GM18873 (cell line): Measurements from ENCODE around the gene TCN2.

Experiments used
- ATAC-seq: cut with Tn5 transposase; IDR thresholded peaks from one replicate; pipeline ENCODE4 v1.9.1; 2021; ENCODE audit warnings: mild to moderate bottlenecking, moderate library complexity, moderate number of reproducible peaks; ENCODE audit not compliant: unreplicated experiment, low FRiP score

The TCN2 gene

GRCh38 chr22:30640361-30640760, 33.4 kb downstream of the TCN2 start:
- no peak for ATAC-seq

GRCh38 chr22:30640839-30641430, 34.0 kb downstream of the TCN2 start:
- ATAC-seq: no peak

GRCh38 chr22:30643055-30643875, 36.3 kb downstream of the TCN2 start:
- no peak for ATAC-seq

- no peak for ATAC-seq
Measured at GRCh38 chr22:30646518-30647160, 39.7 kb downstream of the TCN2 start.

GRCh38 chr22:30647536-30647935, 40.6 kb downstream of the TCN2 start:
- ATAC-seq: no peak

GRCh38 chr22:30648825-30649224, 41.9 kb downstream of the TCN2 start:
- ATAC-seq: no peak

- ATAC-seq: no peak
Measured at GRCh38 chr22:30649430-30650007, 42.5 kb downstream of the TCN2 start.

- ATAC-seq: no peak
Measured at GRCh38 chr22:30650508-30651116, 43.6 kb downstream of the TCN2 start.

GRCh38 chr22:30652852-30653251, 45.9 kb downstream of the TCN2 start:
- ATAC-seq: no peak

GRCh38 chr22:30654361-30654760, 47.4 kb downstream of the TCN2 start:
- no peak for ATAC-seq

GRCh38 chr22:30655532-30655931, 48.6 kb downstream of the TCN2 start:
- no peak for ATAC-seq

GRCh38 chr22:30662040-30662439, 55.1 kb downstream of the TCN2 start:
- no peak for ATAC-seq

GRCh38 chr22:30664798-30665197, 57.8 kb downstream of the TCN2 start:
- no peak for ATAC-seq

- ATAC-seq: no peak
Measured at GRCh38 chr22:30665266-30665665, 58.3 kb downstream of the TCN2 start.

- ATAC-seq: no peak
Measured at GRCh38 chr22:30665786-30666185, 58.8 kb downstream of the TCN2 start.

GRCh38 chr22:30667107-30667493, 60.1 kb downstream of the TCN2 start:
- ATAC-seq: no peak

- ATAC-seq: peak; percentile 64
Measured at GRCh38 chr22:30667494-30668385, 60.8 kb downstream of the TCN2 start, which contains the start of gene DUSP18. TSS of gene DUSP18 (minus strand) at chr22:30667875. CDS start at chr22:30664003, 3,872 bp downstream.

- no peak for ATAC-seq
Measured at GRCh38 chr22:30668386-30668710, 61.4 kb downstream of the TCN2 start.

GRCh38 chr22:30671071-30671470, 64.1 kb downstream of the TCN2 start:
- ATAC-seq: no peak

GRCh38 chr22:30673136-30673535, 66.2 kb downstream of the TCN2 start:
- no peak for ATAC-seq
